Stomach smooth muscle (tissue), 2 donors: ENCODE data around the gene DIPK1C.

Experiments used
- H3K27ac ChIP-seq: one replicate; pipeline ENCODE4 v1.7.0; 2013; ENCODE audit warnings: mild to moderate bottlenecking, low read length, inconsistent platforms
- H3K27me3 ChIP-seq, 2 donors: one replicate each; pipeline ENCODE4 v1.7.0; 2013; ENCODE audit warnings: low read length in 2 of 2; ENCODE audit not compliant: insufficient read depth in 2 of 2, control insufficient read depth in 1 of 2
- H3K36me3 ChIP-seq, 2 donors: one replicate each; pipeline ENCODE4 v1.7.0; 2013; ENCODE audit warnings: low read length in 2 of 2; ENCODE audit not compliant: control insufficient read depth in 2 of 2, insufficient read depth in 2 of 2
- H3K4me1 ChIP-seq: one replicate; pipeline ENCODE4 v1.7.0; 2013; ENCODE audit warnings: low read length; ENCODE audit not compliant: control insufficient read depth, insufficient read depth
- H3K4me3 ChIP-seq, 2 donors: one replicate each; pipeline ENCODE4 v1.7.0; 2013; ENCODE audit warnings: low read length in 2 of 2
- H3K9ac ChIP-seq, 2 donors: one replicate each; pipeline ENCODE4 v1.7.0; 2013; ENCODE audit warnings: low read length in 2 of 2, mild to moderate bottlenecking in 1 of 2
- H3K9me3 ChIP-seq, 2 donors: one replicate each; pipeline ENCODE4 v1.7.0; 2013; ENCODE audit warnings: low read length in 2 of 2; ENCODE audit not compliant: control insufficient read depth in 2 of 2
- donor health status: healthy.
- donor health status: Pancreatic carcinoma.

DIPK1C gene

DNA sequence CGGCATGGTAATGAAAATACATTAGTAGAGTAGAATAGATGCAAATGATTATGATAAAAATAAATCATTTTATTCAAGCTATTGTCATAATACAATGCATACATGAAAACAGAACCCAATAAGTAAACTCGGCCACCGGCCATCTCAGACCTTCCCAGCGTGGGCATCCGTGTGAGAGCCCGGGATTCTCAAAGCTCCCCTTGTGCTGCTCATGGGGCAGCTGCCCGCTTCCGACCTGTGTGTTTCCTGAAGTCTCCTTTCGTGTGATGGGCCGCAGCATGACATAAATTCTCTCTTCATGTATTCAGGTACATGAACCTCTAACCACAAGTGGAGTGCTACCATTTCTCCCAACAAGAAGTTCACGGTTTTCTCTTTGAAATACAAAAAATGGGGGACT is 25.6 kb upstream of the DIPK1C start:
- no peak overlapping the region for H3K9ac ChIP-seq
- no peak overlapping the region for H3K4me3 ChIP-seq
- no peaks in the 10 kb centered on the region for H3K9me3 ChIP-seq
- H3K27ac ChIP-seq, result no peak overlapping the region
- H3K4me1 ChIP-seq, result peaks cover 5% of the 10 kb centered on the region
- no peaks in the 10 kb centered on the region for H3K27me3 ChIP-seq
- H3K36me3 ChIP-seq, result no peaks in the 10 kb centered on the region

GRCh38 chr18:74480149-74480651 is 23.1 kb upstream of the DIPK1C start:
- no peaks in the 10 kb centered on the region for H3K9me3 ChIP-seq
- H3K4me1 ChIP-seq, result no peaks in the 10 kb centered on the region
- H3K27me3 ChIP-seq, result no peaks in the 10 kb centered on the region
- H3K9ac ChIP-seq, result no peak overlapping the region
- H3K27ac ChIP-seq, result no peak overlapping the region
- H3K4me3 ChIP-seq, result no peak overlapping the region
- no peaks in the 10 kb centered on the region for H3K36me3 ChIP-seq

- Histone ChIP-seq H3K27me3 (no peaks in the 10 kb centered on the region), H3K9me3 (no peaks in the 10 kb centered on the region), H3K4me1 (no peaks in the 10 kb centered on the region), H3K4me3 (no peak overlapping the region), H3K9ac (no peak overlapping the region), H3K36me3 (no peaks in the 10 kb centered on the region), H3K27ac (no peak overlapping the region)
Measured at GRCh38 chr18:74479486-74480148, 22.5 kb upstream of the DIPK1C start.

- H3K36me3 ChIP-seq, result no peaks in the 10 kb centered on the region
- H3K4me3 ChIP-seq, result no peak overlapping the region
- H3K27ac ChIP-seq, result no peak overlapping the region
- H3K9me3 ChIP-seq, result no peaks in the 10 kb centered on the region
- no peaks in the 10 kb centered on the region for H3K27me3 ChIP-seq
- H3K4me1 ChIP-seq, result no peaks in the 10 kb centered on the region
- H3K9ac ChIP-seq, result no peak overlapping the region
Measured at GRCh38 chr18:74478880-74479279, 21.8 kb upstream of the DIPK1C start.

- Histone ChIP-seq H3K9ac (no peak overlapping the region), H3K4me1 (no peaks in the 10 kb centered on the region), H3K27me3 (no peaks in the 10 kb centered on the region), H3K27ac (no peak overlapping the region), H3K9me3 (no peaks in the 10 kb centered on the region), H3K36me3 (no peaks in the 10 kb centered on the region), H3K4me3 (no peak overlapping the region)
Measured at GRCh38 chr18:74478316-74478715, 21.2 kb upstream of the DIPK1C start.

DNA sequence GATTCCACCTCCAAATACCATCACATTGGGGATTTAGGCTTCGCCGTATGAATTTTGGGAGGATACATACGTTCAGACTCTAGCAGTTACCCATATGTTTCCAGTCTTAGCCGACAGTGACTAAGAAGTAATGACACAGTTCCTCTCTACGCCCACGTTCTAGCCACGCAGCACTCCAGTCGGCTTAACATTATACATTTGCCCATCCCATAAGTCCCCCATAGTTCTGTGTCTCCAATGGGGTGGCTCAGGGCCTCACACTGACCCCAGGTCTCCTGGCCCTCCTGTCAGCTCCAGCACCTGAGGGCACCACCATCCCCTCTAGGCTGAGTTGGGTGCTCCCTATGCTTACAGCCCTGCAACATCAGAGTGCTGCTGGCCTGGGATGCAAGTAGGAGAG is 20.7 kb upstream of the DIPK1C start:
- no peak overlapping the region for H3K9ac ChIP-seq
- H3K4me3 ChIP-seq, result no peak overlapping the region
- H3K36me3 ChIP-seq, result no peaks in the 10 kb centered on the region
- no peak overlapping the region for H3K27ac ChIP-seq
- H3K27me3 ChIP-seq, result no peaks in the 10 kb centered on the region
- H3K9me3 ChIP-seq, result no peaks in the 10 kb centered on the region
- H3K4me1 ChIP-seq, result no peaks in the 10 kb centered on the region

GRCh38 chr18:74476140-74476539 is 19.0 kb upstream of the DIPK1C start:
- no peak overlapping the region for H3K9ac ChIP-seq
- H3K4me3 ChIP-seq, result no peak overlapping the region
- H3K4me1 ChIP-seq, result no peaks in the 10 kb centered on the region
- H3K27ac ChIP-seq, result no peak overlapping the region
- H3K27me3 ChIP-seq, result no peaks in the 10 kb centered on the region
- H3K9me3 ChIP-seq, result no peaks in the 10 kb centered on the region
- no peaks in the 10 kb centered on the region for H3K36me3 ChIP-seq

- H3K9ac ChIP-seq, result no peak overlapping the region
- H3K9me3 ChIP-seq, result no peaks in the 10 kb centered on the region
- H3K4me1 ChIP-seq, result no peaks in the 10 kb centered on the region
- H3K36me3 ChIP-seq, result no peaks in the 10 kb centered on the region
- no peak overlapping the region for H3K4me3 ChIP-seq
- no peak overlapping the region for H3K27ac ChIP-seq
- H3K27me3 ChIP-seq, result no peaks in the 10 kb centered on the region
Measured at GRCh38 chr18:74473976-74474640, 17.0 kb upstream of the DIPK1C start.

DNA sequence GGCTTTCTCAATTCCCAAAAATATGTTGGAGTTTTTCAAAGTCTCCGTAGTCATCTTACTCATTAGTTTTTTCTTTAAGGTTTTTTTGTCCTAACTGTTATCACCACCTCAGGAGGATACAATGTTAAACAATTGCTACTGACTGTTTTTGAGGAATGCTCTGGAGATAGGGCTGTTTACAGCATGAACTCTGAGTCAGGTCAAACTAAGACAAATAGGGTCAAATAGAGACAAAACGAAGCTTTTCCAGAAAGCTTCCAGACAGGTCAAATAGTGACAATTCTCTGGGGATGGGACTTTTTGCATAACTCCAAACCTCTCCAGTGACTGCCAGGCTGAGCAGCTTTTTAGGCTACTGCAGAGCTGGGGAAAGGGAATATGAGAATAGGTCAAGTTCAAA is 15.2 kb upstream of the DIPK1C start:
- H3K9me3 ChIP-seq, result no peaks in the 10 kb centered on the region
- H3K27ac ChIP-seq, result no peak overlapping the region
- no peak overlapping the region for H3K9ac ChIP-seq
- no peak overlapping the region for H3K4me3 ChIP-seq
- H3K27me3 ChIP-seq, result no peaks in the 10 kb centered on the region
- H3K36me3 ChIP-seq, result no peaks in the 10 kb centered on the region
- H3K4me1 ChIP-seq, result no peaks in the 10 kb centered on the region

DNA sequence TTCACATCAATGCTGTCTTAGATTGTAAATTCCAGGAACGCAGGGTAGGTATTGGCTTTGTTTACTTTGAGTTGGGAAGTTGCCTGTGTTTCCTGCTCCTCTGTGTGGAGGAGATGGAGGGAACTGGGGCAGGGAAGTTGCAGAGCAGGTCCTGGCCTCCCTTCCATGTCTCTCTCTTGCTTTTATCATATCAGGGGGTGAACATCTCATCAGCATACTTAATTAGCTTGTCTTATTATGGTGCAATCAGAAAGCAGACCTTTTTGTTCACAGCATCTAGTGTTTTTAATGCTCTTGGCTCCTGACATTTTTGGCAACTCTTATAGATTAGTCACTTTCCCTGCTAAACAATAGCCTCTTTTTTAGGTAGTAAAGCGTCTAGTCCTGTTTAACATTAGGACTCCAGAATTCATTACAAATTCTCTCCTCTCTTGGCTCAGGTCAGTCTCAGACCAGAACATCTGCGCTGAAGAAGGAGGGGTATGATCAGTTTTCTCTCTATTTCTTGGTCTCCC is 11.5 kb upstream of the DIPK1C start:
- no peaks in the 10 kb centered on the region for H3K4me1 ChIP-seq
- no peak overlapping the region for H3K27ac ChIP-seq
- no peak overlapping the region for H3K9ac ChIP-seq
- H3K27me3 ChIP-seq, result no peaks in the 10 kb centered on the region
- H3K9me3 ChIP-seq, result no peaks in the 10 kb centered on the region
- H3K36me3 ChIP-seq, result no peaks in the 10 kb centered on the region
- H3K4me3 ChIP-seq, result no peak overlapping the region

GRCh38 chr18:74465775-74466174 is 8.7 kb upstream of the DIPK1C start:
- Histone ChIP-seq H3K36me3 (no peaks in the 10 kb centered on the region), H3K9ac (no peak overlapping the region), H3K9me3 (no peaks in the 10 kb centered on the region), H3K4me1 (no peaks in the 10 kb centered on the region), H3K27me3 (no peaks in the 10 kb centered on the region), H3K27ac (no peak overlapping the region), H3K4me3 (no peak overlapping the region)
